GM10266 (cell line): ENCODE data around the gene SPON1.
A peak's percentile ranks its signal among the peaks of the same experiment; 100 is the strongest.

ENCODE experiments used
- DNase-seq: peaks from one replicate; pipeline ENCODE4 v3.0.0; 2012; ENCODE audit errors: extremely low spot score
- TF ChIP-seq, protein P1 (sequence below): IDR thresholded peaks from 2 replicates; pipeline ENCODE4 v1.5.1; 2012; ENCODE audit warnings: mild to moderate bottlenecking, low read depth; ENCODE audit not compliant: control insufficient read depth, insufficient read depth; ENCODE audit errors: missing control alignments

The SPON1 gene

DNA sequence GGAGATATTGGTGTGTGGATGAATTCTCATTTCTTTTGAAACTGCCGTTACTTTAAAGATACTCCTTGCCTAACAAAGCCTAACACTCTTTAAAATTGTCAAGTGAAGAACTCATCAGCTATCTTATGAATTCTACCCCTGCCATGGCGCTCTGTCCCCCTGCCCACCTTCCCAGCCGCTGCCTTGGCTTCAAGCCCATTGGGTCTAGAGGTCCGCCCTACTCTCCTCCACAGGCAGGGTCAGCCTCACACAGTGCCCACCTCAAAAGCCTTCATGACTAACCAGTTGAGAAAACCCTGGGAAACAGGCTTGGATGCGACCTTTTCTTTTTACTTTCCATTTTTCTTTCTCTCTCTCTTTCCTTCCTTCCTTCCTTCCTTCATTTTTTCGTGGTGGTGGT is 267.9 kb downstream of the SPON1 start:
- TF ChIP-seq, protein P1, sequence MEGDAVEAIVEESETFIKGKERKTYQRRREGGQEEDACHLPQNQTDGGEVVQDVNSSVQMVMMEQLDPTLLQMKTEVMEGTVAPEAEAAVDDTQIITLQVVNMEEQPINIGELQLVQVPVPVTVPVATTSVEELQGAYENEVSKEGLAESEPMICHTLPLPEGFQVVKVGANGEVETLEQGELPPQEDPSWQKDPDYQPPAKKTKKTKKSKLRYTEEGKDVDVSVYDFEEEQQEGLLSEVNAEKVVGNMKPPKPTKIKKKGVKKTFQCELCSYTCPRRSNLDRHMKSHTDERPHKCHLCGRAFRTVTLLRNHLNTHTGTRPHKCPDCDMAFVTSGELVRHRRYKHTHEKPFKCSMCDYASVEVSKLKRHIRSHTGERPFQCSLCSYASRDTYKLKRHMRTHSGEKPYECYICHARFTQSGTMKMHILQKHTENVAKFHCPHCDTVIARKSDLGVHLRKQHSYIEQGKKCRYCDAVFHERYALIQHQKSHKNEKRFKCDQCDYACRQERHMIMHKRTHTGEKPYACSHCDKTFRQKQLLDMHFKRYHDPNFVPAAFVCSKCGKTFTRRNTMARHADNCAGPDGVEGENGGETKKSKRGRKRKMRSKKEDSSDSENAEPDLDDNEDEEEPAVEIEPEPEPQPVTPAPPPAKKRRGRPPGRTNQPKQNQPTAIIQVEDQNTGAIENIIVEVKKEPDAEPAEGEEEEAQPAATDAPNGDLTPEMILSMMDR, result no peak
- no peak for DNase-seq

DNA sequence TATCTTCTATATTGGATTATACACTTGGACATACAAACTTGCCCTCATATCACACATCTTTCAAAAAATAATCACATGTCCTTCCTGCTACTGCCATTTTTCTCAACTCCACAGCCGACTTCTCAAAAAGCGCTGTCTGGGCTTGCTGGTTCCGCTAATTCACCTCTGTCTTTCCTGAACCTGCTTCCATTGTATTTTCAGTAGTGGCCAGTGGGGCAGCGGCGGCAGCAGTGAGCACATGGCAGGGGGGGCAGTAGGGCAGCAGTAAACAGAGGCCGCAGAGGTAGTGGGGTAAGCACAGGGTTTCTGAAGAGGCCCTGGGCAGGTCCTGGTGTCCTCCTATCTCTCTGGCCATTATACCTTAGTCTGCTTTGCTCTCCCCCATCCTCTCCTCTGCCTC is 270.1 kb downstream of the SPON1 start:
- TF ChIP-seq, protein P1, result peak; percentile 17
- no peak for DNase-seq

DNA sequence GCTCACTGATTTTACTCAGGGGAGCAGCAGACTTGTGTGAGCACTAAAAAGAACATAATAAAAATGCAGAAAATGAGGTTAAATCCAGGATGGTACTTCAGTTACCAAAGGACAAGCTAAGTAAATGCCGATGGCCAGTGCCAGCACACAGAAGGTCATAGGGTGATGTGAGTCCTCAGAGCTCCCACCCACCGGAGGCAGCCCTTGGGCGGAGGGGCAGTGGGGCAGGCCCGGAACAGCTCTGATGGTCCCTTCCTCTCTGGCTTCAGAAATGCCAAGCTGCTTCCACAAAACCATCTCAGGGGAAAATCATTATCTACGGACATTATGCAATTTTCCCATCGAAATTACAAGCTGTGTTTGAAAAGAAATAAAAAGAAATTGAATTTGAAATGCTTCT is 271.9 kb downstream of the SPON1 start:
- TF ChIP-seq, protein P1, result no peak
- DNase-seq, result no peak

DNA sequence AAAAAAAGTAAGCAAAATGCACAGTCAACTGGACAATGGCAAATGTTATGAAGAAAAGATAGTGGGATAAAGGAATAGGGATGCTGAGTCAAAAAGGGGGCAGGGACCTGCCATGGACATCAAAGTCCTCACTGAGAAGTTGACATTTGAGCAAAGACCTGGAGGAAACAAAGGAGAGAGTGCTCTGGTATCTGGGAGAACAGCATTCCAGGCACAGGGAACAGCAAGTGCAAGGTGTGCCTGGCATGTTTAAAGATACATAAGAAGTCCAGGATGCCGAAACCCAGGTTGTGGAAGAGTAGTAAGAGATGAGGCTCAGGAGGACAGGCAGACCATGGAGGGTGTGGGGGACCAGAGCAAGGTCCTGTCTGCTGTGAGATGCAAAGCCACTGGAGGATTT is 273.2 kb downstream of the SPON1 start:
- TF ChIP-seq, protein P1, result no peak
- no peak for DNase-seq

DNA sequence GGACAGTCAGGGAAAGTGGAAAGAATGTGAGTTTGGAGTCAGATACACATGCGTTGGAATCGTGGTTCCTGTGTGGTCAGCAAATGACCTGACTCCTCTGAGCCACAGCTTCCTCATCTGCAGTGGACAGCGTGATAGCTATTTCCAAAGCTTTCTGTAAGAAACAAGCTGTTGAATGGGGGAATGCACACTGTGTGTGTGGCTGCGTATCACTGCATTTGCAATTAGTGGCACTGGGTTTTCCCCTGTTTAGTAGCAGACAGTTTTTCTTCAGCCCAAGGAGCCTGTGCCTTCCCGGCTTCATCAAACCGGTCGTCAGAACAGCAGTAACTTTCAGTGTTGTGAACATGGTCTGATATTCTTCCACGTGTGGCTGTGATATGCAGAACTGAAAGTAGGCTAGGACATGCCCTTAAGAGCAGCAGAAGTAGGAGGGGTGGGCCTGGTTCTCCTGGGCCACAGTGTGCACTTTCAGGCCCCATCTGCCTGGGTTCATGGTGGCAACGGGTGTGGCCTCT is 275.0 kb downstream of the SPON1 start:
- TF ChIP-seq, protein P1, result no peak
- DNase-seq, result peak; percentile 38

DNA sequence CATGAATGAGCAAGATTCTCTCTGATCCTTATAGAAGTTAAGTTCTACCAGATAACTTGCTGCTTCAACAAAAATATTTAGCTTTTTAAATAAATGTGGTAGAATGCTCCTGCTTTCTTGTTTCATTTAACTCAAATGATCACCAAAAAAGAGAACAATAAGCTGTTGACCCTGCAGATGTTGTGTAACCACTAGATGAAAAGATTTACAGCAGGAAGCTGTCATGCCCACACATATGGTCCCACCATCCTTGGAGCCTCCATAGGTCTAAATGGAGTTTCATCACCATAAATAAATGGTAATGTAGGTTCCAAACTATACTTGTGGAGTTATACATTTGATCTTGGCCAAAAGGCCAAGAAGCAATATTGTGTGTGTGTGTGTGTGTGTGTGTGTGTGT is 277.7 kb downstream of the SPON1 start:
- TF ChIP-seq, protein P1, result no peak

DNA sequence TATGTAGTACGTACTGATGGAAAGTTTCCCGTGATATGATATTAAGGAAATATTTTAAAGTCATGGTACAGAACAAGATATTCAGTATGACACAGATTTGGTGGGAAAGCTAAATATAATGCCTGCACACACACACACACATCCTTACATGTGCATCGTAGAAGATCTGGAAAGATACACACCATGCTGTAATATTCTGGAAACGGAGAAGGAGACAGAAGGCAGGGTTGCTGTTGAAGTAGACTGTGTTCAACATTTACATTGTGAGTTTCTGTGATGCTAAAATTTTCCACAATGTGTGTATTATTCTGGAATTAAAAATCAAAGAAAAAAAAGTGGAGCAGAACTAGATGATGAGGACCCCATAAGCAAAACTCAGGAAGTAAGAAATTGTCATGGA is 278.4 kb downstream of the SPON1 start:
- TF ChIP-seq, protein P1, result no peak
- no peak for DNase-seq

More for the DNA sequence above, 277.7 kb downstream of the SPON1 start:
- DNase-seq, result no peak
